Stimulated activated CD8-positive, alpha-beta memory T cell treated with anti-CD3 and anti-CD28 coated beads, Interleukin-2, amount 100 ng/mL, for 48 hours (primary cell): ENCODE data around the gene PRDM5.
"Not testable (repeated sequence)": the region's sequence is repeated elsewhere in the genome, so short reads cannot be mapped to it uniquely, and the experiment has no call there.

Experiments used
- DNase-seq, 2 donors: peaks; one replicate each; pipeline ENCODE4 v3.0.0-alpha.2; 2020; ENCODE audit warnings: low read depth in 2 of 2

Gene PRDM5

DNA sequence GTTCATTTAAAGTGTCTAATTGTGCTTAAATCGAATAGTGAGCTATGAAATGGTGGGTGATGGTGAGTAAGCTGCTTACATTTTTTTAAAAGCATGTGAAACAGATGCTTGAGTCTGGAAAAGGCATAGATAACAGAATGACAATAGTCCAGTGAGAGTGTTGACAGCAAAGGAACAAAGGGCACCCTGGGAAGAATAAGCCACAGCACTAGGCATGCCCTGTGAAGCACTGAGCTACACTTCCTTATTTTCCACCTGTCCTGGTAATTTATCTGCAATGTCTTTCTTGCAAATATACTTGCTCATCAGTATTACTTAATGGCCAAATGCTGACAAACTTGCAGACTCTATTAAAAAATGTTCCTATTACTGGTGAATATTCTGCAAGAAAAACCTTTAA is 168.7 kb downstream of the PRDM5 start:
- DNase-seq: no peak

DNA sequence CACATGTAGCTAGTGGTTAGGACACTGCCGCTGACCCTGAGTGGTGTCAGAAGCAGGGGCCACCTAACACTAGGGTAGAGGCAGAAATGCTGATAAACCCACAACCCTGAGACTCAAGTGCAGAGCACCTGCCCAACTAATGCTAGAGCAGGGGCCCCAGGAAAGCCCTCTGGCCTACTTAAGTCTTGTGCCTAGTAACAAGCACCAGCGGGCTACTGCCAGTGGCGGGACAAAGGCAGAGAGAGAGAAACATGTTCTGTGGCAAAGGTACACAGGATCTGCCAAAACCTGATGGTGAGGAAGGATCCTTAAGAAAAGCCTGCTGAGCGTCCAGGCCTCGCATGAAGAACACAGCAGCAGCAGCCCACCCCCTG is 172.4 kb downstream of the PRDM5 start:
- no peak for DNase-seq

DNA sequence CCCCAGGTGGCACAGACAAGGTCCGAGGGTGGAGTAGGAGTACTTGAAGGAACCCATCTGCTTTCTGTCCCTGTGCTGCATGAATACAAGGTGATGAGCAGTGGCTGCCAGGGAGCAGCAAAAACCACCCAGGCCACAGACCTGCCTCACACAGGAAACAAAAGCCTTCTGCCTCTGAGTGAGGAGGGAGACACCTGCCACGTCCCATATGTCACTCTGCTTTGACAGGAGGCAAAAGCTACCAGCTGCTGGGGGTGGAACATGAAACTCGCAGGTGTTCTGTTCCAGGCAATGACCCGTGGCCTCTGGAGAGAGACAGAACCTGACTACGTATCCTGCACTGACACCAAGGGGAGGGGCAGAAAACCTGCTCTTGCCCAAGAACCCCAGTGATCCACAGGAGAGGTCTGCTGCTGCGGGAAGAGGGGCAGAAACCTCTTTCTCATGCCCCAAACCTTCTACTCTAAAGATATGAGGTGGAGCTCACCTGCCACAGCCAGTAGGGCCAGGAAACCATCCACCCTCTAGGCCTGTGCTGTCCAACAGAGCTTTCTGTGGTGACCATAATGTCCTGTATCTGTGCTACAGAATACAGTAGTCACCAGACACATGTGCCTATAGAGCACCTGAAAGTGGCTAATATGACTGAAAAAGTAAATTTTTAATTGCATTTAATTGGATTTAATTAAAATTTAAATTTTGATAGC is 172.9 kb downstream of the PRDM5 start:
- no peak for DNase-seq

DNA sequence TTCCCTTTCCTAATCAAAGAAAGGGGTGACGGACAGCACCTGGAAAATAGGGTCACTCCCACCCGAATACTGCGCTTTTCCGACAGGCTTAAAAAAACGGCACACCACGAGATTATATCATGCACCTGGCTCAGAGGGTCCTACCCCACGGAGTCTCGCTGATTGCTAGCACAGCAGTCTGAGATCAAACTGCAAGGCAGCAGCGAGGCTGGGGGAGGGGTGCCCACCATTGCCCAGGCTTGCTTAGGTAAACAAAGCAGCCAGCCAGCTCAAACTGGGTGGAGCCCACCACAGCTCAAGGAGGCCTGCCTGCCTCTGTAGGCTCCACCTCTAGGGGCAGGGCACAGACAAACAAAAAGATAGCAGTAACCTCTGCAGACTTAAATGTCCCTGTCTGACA is 180.9 kb downstream of the PRDM5 start:
- DNase-seq: not testable (repeated sequence)

DNA sequence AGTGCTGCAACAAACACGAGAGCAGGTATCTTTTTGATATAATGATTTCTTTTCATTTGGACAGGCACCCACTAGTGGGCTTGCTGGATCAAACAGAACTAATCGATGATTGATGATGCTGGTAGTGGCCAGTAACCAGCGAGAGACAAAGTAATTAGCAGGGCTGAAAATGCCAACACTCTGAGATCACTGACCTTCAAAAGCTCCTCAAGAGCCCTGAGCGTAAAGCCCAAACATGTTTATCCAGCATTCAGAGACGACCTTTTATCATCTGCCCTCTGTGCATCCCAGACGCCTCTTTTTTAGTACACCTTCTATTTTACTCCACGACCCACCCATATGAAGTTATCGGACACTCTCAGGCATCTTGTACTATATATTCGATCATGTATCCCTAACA is 186.2 kb downstream of the PRDM5 start:
- DNase-seq: no peak

DNA sequence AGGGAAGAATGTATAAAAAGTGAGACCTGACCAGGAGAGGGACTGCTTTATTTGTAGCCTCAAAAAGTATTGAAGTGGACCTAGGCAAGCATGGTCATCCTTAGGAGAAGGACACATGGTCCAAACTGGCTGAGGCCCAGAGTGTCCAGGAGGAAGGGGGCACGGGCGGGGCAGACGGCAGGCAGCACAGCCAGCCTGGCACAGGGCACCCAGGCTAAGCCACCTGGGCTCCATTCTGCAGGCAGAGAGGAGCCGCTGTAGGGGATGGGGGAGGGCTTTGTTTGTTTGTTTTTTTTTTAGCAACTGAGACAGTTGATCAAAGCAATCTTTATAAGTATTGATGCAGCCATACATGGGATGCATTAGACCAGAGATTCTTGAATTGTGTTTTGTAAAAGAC is 188.6 kb downstream of the PRDM5 start:
- no peak for DNase-seq

DNA sequence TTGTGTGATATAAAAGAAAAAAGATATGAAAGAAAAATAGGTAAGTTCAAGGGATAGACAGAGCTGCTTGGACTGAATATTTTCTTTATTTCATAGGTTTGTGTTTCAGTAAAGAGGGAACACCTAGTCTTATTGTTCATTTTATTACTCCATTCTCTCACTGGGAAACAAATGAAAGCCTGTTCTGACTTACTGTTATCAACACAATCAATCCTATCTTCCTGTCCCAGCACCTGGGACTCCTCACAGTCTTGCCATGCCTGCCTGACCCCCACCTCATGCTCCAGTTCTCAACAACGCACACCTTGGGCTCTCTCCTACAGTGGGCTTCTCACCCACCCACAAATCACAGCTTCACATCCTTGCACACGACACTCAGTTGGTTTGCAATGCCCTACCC is 189.5 kb downstream of the PRDM5 start:
- DNase-seq: no peak

DNA sequence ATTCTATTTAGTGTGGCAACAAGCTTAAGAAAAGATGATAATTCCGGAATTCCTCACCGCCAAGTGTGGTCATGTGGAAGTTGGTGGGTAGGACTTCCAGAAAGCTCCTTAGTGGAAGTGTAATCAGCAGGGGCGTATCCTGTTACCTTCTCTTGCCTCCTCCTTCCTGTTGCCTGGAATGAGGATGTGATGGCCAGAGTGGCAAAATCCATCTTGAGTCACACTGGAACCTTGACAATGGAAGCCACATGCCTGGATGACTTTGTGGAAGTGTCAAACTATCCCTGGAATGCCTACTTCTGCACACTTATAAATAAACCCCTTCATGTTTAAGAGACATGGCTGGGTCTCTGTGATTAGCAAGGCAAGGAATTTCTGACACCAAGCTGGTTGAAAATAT is 191.0 kb downstream of the PRDM5 start:
- DNase-seq: no peak

DNA sequence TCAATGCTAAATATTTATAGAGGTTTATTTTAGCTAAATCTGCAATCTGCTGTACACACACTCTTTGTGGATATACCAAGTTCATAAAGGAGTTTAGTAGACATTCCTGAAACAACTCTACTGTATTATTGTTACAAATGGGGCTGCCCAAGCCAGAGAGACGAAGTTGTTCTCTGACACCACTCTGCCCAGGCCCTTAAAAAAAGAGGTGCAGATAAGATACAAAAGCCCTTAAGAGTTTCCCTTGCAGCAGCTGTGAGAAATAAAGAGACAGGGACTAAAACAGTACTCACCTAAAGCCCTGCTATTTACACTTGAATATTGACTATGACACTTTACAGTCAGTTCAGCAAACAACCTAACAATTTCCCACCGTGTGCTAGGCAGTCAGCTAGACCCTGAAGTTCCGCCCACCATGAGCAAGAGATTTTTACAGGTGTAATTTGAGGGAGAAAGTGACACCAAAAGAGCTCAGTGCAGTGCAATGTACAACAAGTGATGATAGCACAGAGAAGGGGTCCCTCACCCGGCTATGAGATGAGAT is 191.7 kb downstream of the PRDM5 start:
- no peak for DNase-seq

DNA sequence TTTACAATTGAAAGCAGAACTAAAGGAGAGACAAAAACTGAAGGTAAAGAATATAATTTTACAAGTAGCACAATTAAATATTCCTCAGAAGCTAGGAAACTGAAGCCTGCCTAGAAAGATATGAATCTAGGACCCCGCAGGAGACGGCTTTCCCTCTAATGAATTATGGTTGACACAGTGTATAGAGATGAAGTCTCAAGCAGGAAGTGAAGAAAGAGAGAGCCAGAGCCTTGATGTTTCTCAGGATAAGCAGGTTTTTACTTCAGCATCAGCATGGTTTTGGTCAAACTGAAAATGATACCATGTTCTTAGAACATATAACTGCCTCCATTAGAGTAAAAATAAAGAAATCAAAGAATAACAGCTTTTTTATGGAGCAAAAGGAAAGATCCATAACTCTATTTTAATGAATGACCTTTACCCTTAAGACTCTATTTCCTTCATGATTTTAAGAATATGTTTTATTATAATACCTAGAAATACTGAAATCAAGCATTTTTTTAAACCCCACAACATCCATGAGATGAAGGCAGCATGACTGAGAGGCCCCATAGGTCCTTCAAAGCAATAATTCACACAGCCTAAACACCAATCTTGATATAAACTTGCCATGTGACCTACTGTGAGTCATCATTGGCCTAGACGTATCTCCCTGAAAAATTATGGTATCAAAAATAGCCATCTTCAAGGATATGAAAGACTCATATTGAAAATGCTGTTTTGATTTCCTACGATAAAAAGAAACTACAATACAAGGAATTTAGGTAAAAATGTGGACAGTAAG is 193.4 kb downstream of the PRDM5 start:
- no peak for DNase-seq

DNA sequence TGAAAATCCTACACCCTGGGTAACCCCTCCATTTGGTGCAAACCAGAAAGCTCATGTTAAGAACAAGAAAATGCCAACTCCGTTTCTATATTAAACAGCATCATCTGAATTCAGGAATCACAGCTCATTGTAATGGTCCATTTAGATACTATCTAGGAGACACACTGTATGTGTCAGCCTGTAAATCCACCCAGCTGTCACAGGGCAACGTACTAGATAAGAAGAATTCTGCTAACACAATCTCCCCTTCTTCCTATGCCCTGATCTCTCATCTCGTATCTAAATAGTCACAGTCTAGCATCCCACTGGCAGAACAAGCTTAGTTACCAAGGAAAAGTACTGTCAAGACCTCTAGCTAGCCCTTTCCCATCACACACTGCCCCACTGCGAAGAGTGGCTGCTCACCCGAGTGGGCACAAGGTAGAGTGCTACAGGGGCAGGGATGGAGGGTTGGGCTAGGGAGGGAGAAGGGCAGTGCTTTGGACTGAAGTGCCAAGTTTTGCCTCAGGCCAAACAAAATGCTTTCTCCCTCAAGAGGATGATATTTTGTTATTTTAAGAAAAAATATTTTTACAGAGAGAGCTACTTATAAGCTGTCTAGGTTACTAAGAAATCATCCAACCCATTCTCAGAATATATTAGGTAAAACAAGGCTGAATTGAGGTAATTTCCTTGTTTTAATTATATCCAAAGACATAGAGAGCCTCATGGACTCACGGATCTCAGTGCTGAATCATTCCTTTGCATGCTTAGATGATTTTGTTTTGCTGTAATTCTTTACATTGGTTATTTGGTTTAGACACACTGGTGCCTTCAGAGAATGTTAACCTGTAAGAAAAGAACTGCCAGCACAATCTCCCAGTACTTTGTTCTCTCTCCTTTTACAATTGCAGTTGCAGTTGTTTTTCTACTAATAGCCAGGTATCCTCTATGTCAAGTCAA is 196.6 kb downstream of the PRDM5 start:
- DNase-seq: no peak

DNA sequence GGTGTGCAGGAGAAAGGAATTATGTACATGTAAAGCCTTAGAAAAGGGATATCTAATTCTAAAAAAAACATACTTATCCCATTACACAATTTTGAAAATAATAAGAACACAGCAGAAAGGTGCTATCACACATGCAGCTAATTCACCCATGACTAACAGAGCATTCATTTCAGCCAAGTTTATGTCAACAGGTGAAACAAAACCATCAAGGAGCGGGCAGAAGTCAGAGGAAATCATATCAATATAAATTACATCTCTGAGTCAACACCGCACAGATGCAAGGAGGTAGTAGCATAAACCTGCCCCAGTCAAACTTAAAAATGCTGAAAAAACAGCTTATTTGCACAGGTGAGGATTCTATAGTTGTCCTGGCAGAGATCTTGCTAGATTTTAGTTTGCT is 197.9 kb downstream of the PRDM5 start:
- no peak for DNase-seq

DNA sequence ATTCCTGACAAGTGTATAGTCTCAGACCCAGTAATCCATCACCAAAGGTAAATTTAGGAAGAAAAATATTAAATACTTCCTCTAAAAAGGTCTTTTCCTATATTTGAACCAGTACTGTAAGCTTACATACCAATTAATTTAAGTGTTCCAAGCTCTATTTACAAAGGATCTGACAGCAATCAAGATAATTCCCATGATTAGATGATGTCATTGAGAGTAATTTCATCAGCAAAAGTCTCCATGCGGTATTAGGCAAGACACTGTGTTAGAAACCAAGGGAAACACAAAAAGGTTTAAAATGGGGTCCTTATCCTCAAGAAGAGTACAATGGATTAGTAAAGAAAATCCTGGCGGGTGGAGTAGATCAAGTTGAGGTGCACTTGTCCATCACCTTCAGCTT is 198.5 kb downstream of the PRDM5 start:
- no peak for DNase-seq

DNA sequence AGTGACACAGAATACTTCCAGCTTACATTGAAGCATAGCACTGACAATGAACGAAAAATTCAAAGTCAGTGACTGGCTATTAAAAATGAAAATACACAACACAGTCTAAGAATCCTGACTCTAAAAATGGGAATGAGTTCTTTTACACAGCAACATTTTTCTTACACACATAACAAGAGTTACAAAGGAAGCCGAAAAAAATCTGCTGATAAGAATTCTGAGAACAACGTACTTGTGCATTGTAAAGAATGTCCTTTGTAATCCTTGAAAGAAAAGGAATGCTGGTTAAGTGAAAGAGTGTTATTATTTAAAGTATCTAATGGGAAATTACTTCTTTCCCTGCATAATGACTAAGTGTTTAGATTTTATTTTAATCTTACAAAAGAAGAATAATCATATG is 199.4 kb downstream of the PRDM5 start:
- DNase-seq: no peak

DNA sequence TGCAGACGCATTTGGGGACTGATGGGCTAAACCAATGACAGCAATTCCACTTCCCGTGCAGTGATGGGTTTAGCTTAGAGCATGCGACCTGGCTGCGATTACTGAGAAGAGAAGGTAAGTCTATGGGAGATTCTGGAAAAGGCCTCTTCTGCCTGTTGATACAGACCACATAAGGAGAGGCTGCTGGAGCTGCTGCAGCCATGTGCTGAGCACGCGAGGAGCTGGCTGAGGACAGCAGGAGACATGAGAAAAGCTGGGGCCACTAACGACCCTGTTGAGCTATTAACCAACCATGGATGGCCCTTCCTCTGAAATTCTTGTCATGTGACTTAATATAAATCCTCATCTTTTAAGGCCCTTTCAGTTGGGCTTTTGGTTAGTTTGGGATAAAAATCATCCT is 199.9 kb downstream of the PRDM5 start:
- DNase-seq: no peak

DNA sequence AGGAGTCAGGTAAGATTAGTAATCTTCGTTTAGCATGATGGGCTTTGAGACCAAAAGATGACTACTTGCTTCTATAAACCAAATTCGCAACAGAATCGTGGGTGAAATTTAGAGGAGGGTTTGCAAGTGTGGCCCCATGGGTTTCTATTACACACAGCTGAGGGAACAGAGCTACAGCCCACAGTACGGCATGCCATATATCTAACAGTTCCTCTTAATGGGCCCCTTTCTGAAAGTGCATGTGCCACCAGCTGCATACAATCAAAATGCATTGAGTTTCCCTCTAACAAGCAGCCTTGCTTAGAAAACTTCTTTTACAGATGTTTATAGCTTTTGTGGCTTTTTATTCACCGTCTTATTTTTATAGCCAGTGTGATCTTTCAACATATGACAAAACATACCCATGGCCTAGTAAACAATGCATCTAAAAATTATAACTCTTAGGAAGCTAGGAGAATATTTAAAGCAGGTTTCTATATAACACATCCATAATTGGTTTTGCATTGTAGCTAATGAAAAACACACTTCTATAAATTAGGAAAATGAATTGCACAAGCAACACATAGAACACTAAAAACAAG is 202.1 kb downstream of the PRDM5 start:
- no peak for DNase-seq

DNA sequence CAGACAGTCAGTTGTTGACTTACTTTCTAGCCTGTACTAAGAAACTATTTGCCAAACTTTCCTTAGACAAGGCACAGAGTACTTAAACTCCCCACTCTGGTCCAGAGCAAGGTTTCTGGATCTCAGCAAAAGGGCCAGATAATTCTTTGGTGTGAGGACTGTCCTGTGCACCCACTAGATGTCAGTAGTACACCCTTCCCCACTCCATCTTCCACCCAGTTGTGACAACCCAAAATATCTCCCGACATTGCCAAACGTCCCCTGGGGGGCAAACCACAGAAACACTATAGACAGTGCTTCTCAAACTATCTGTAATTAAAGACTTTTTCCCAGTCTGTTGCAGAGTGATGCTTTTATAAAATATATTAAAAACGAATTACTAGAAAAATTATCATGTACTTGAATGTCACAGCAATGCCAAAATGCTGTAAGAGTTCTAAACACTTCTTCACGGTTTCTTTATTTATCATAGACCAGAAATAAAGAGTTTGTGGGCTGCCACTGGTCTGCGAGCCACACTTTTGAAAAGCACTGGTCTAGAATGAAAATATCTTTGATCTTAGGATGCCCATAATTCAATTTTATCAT is 203.5 kb downstream of the PRDM5 start:
- no peak for DNase-seq

DNA sequence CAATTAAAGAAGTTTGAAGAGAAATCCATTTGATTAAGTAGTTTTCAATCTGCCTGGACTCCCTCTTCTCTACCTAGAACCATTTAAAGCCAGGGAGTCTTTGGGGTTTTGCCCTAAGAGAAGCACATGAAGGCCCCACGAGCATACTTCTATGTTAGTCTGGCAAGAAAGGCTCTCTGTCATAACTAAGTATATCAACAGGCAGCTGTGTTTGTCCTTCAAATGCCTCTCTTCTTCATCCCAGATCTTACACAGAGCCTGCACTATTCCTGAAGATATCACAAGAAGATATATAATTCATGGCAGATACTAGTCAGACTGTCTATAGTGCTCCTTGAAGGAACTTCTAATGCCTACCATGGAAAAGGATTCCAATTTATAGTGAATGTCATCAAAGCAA is 206.2 kb downstream of the PRDM5 start:
- no peak for DNase-seq

DNA sequence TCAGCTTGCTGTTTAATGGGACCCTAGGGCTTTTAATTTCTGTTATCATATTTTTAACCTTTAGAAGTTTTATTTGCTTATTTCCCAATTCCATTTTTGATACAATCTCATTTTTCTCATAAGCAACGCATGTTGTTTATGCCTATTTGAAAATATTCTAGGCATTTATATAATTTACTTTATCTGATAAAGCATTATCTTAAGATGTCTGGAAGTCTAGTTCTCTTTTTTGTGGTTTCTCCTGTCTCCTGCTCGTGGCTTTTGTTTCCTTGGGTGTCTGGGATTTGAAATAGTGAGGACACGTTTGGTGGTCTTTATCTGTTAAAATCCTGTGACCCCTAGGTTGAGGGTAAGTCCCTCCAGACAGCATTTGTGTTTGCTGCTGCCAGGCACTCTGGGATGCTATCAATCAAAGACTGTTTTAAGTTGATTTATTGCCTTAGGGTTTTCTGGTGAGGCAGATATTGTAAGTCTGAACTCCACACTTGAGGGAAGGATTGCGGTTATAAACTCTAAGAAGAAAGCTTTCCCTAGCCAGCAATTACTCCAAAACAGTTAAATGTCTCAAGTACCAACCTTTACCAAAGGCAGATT is 208.0 kb downstream of the PRDM5 start:
- no peak for DNase-seq

DNA sequence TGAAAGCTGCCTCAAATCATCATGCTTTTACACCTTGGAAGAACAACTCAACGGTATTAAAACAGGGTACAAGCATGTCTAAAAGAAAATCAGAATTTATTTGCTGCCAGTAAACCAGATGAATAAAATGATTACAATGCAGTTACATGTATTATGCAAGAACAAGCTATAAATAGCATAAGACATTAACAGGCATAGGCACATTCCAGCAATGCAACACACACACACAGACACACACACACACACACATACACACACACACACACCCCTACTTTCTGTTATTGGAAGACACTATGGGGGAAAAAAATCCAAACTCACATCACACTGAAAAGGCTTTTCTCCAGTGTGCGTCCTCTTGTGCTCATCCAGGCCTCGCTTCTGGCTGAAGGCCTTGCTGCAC is 212.5 kb downstream of the PRDM5 start:
- DNase-seq: no peak

DNA sequence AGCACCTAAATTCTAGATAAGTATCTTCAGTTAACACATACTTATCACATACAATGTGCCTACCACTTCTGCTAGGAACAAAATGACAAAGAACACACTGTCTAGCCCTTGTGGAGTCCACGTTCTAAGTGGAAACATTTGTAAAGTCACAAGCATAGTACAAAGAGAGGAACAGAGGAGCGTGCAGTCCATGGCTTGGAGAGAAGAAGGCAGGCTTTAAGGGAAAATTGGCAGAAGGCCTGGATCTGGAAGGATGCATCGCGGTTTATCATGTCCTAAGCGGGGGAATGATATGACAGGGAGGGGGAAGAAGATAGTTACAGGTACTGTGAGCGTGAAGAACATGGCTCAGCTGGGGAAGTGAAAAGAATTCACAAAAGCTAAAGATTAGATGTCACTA is 218.0 kb downstream of the PRDM5 start:
- no peak for DNase-seq
